Mucosa of stomach (tissue), 1 donor: ENCODE measurements around the gene ETF1.

Experiments
- H3K27me3 ChIP-seq: one replicate; pipeline ENCODE4 v1.7.0; 2013; ENCODE audit warnings: mild to moderate bottlenecking, low read length; ENCODE audit not compliant: control insufficient read depth, insufficient read depth
- H3K36me3 ChIP-seq: one replicate; pipeline ENCODE4 v1.7.0; 2013; ENCODE audit warnings: low read length; ENCODE audit not compliant: control insufficient read depth, insufficient read depth
- H3K4me1 ChIP-seq: one replicate; pipeline ENCODE4 v1.7.0; 2013; ENCODE audit warnings: mild to moderate bottlenecking, low read length; ENCODE audit not compliant: control insufficient read depth, insufficient read depth
- H3K4me3 ChIP-seq: one replicate; pipeline ENCODE4 v1.7.0; 2013; ENCODE audit warnings: low read length
- H3K9ac ChIP-seq: one replicate; pipeline ENCODE4 v1.7.0; 2013; ENCODE audit warnings: mild to moderate bottlenecking, low read length, moderate library complexity
- H3K9me3 ChIP-seq: one replicate; pipeline ENCODE4 v1.7.0; 2013; ENCODE audit warnings: mild to moderate bottlenecking, low read length, moderate library complexity; ENCODE audit not compliant: control insufficient read depth
- donor health status: Pancreatic carcinoma.

ETF1 gene

GRCh38 chr5:138463419-138464007, 79.5 kb downstream of the ETF1 start:
- Histone ChIP-seq H3K27me3 (no peaks in the 10 kb centered on the region), H3K9me3 (no peaks in the 10 kb centered on the region), H3K4me3 (peak overlapping the region; percentile 89), H3K9ac (peak overlapping the region; percentile 94), H3K36me3 (no peaks in the 10 kb centered on the region), H3K4me1 (peaks cover 39% of the 10 kb centered on the region)

- H3K36me3 ChIP-seq: no peaks in the 10 kb centered on the region
- H3K4me3 ChIP-seq: no peak overlapping the region
- H3K9me3 ChIP-seq: no peaks in the 10 kb centered on the region
- H3K27me3 ChIP-seq: no peaks in the 10 kb centered on the region
- no peak overlapping the region for H3K9ac ChIP-seq
- H3K4me1 ChIP-seq: peaks cover 24% of the 10 kb centered on the region
Observed at GRCh38 chr5:138461343-138462125, 81.5 kb downstream of the ETF1 start.

- peaks cover 18% of the 10 kb centered on the region for H3K4me1 ChIP-seq
- H3K9ac ChIP-seq: no peak overlapping the region
- no peaks in the 10 kb centered on the region for H3K9me3 ChIP-seq
- no peaks in the 10 kb centered on the region for H3K36me3 ChIP-seq
- H3K4me3 ChIP-seq: no peak overlapping the region
- H3K27me3 ChIP-seq: peaks cover 3% of the 10 kb centered on the region
Observed at GRCh38 chr5:138460032-138460693, 82.9 kb downstream of the ETF1 start.

- Histone ChIP-seq H3K9ac (no peak overlapping the region), H3K36me3 (no peaks in the 10 kb centered on the region), H3K27me3 (peaks cover 4% of the 10 kb centered on the region), H3K4me3 (no peak overlapping the region), H3K4me1 (peaks cover 18% of the 10 kb centered on the region), H3K9me3 (no peaks in the 10 kb centered on the region)
Observed at GRCh38 chr5:138459311-138459933, 83.6 kb downstream of the ETF1 start.

- H3K4me3 ChIP-seq: no peak overlapping the region
- H3K9ac ChIP-seq: peak overlapping the region; percentile 10
- peaks cover 18% of the 10 kb centered on the region for H3K4me1 ChIP-seq
- peaks cover 4% of the 10 kb centered on the region for H3K27me3 ChIP-seq
- H3K9me3 ChIP-seq: no peaks in the 10 kb centered on the region
- no peaks in the 10 kb centered on the region for H3K36me3 ChIP-seq
Observed at GRCh38 chr5:138458856-138459255, 84.2 kb downstream of the ETF1 start.

GRCh38 chr5:138458384-138458783, 84.7 kb downstream of the ETF1 start:
- H3K4me1 ChIP-seq: peaks cover 15% of the 10 kb centered on the region
- no peak overlapping the region for H3K9ac ChIP-seq
- no peaks in the 10 kb centered on the region for H3K36me3 ChIP-seq
- H3K9me3 ChIP-seq: no peaks in the 10 kb centered on the region
- H3K27me3 ChIP-seq: peaks cover 4% of the 10 kb centered on the region
- H3K4me3 ChIP-seq: no peak overlapping the region

- H3K27me3 ChIP-seq: peaks cover 4% of the 10 kb centered on the region
- H3K4me3 ChIP-seq: no peak overlapping the region
- H3K36me3 ChIP-seq: no peaks in the 10 kb centered on the region
- no peaks in the 10 kb centered on the region for H3K9me3 ChIP-seq
- peaks cover 10% of the 10 kb centered on the region for H3K4me1 ChIP-seq
- H3K9ac ChIP-seq: no peak overlapping the region
Observed at GRCh38 chr5:138457531-138458275, 85.3 kb downstream of the ETF1 start.
